K562 (cell line): ENCODE measurements around the gene EMID1. TPM values are rescaled to one million over a fixed set of nuclear protein-coding genes. Genes with fewer than 3 reads are reported as not detected.
A peak's percentile ranks its signal among the peaks of the same experiment; 100 is the strongest.

Source experiments
- ARNT ChIP-seq, 2 experiments: fragments of 450-650 bp; IDR thresholded peaks; 2 replicates each; pipeline ENCODE4 v1.6.1; 2016; ENCODE audit warnings: mild to moderate bottlenecking in 1 of 2
- CTCF ChIP-seq, 3 experiments: IDR thresholded peaks in 2 of 3; conservative IDR thresholded peaks in 1 of 3; 2 replicates each; pipeline ENCODE4 v1.5.1; 2011 to 2012; ENCODE audit warnings: low read length in 3 of 3, mild to moderate bottlenecking in 3 of 3, control low read depth in 2 of 3, improper control_type of control experiment in 1 of 3, inconsistent platforms in 1 of 3, low read depth in 1 of 3, mixed read lengths in 1 of 3, moderate library complexity in 1 of 3; ENCODE audit not compliant: insufficient read depth in 2 of 3
- KDM1A ChIP-seq, 2 experiments: fragments of 450-650 bp; IDR thresholded peaks; 2 replicates each; pipeline ENCODE4 v1.6.1; 2016; ENCODE audit warnings: mild to moderate bottlenecking in 2 of 2
- RERE ChIP-seq: sonication (generic); formaldehyde crosslinking; IDR thresholded peaks from 2 replicates; pipeline ENCODE4 v1.8.0; 2023; ENCODE audit warnings: missing genetic modification reagents, mild to moderate bottlenecking, borderline replicate concordance
- STAT5A ChIP-seq: IDR thresholded peaks from 2 replicates; pipeline ENCODE4 v1.6.1; 2012; ENCODE audit warnings: low read length, inconsistent platforms, borderline replicate concordance
- TSHZ1 ChIP-seq: fragments of 250-450 bp; sonication (Bioruptor Pico); IDR thresholded peaks from 2 replicates; pipeline ENCODE4 v1.4.0; 2020; ENCODE audit warnings: mild to moderate bottlenecking, moderate library complexity
- ZFP30 ChIP-seq: fragments of 250-450 bp; sonication (Bioruptor Pico); IDR thresholded peaks from 2 replicates; pipeline ENCODE4 v1.8.0; 2022; ENCODE audit warnings: moderate library complexity, mild to moderate bottlenecking, inconsistent platforms, borderline replicate concordance
- ZNF780A ChIP-seq: fragments of 250-450 bp; sonication (Bioruptor Pico); IDR thresholded peaks from 2 replicates; pipeline ENCODE4 v1.5.0; 2021; ENCODE audit warnings: mild to moderate bottlenecking
- polyA plus RNA-seq, 8 experiments: library from polyadenylated mRNA; depleted of rRNA in 4 of 8; stranded (reverse) in 5 of 8; unstranded in 3 of 8; fragments of >200 nt; fragmentation: Nextera tagmentation in 2 of 8; fragmentation: Illumina TruSeq in 1 of 8; extraction: Ambion mirVana in 2 of 8; extraction: Trizol in 1 of 8; gene quantifications; 2 replicates each; pipeline versions ENCODE4 v1.2.1 to v1.2.3, GENCODE V29; 2011 to 2014; ENCODE audit warnings: inconsistent platforms in 1 of 8, missing spikeins in 1 of 8
- total RNA-seq, 7 experiments: library from RNA; depleted of rRNA in 6 of 7; stranded (reverse); fragments of >200 nt in 6 of 7; fragmentation: Illumina TruSeq in 2 of 7; extraction: Trizol in 2 of 7; gene quantifications; 2 replicates each; pipeline versions ENCODE4 v1.2.1 to v1.2.3, GENCODE V29; 2011 to 2021; ENCODE audit warnings: low replicate concordance in 1 of 7

Gene EMID1
- total and polyA plus RNA-seq, 9 of the 15 experiments (the other 6 are each of a cell fraction or from before 2014, with no cell fraction given), result 0.15 to 7.2 (median 2.7) TPM

GRCh38 chr22:29270475-29271271 is 65.0 kb downstream of the EMID1 start (continued):
- TF ChIP-seq RERE (CRISPR knock-in tag) (no peak), ZNF780A (CRISPR knock-in tag) (no peak), CTCF (IDR thresholded peaks at IDR 0.05 in 2 of 3, conservative IDR thresholded peaks at IDR 0.05 in 1 of 3; ENCODE audit: insufficient read depth in 2 of 3, low read depth in 1 of 3, low read length in 3 of 3) (no peak), STAT5A (peak; percentile 51; the same call in 1 of the 2 replicates), TSHZ1 (CRISPR knock-in tag) (no peak), ZFP30 (no peak), KDM1A (IDR thresholded peaks at IDR 0.05) (peak; percentile 98), ARNT (IDR thresholded peaks at IDR 0.05) (no peak)
